HCT116 (cell line): ENCODE data around the gene CYSTM1. TPM values are rescaled to one million over a fixed set of nuclear protein-coding genes. Genes with fewer than 3 reads are reported as not detected.

Experiments used
- ATAC-seq: fragments of 200-7000 bp; cut with Tn5 transposase; 2 replicates; pipeline ENCODE4 v1.9.1; 2020; ENCODE audit warnings: mild to moderate bottlenecking, moderate library complexity
- BruUV-seq: library from RNA; stranded (reverse); fragments of 400-500 nt; replicated peaks from 2 replicates; lab custom pipeline; 2021; lab: Mats Ljungman, UMichigan
- CTCF ChIA-PET: fragments of 300-600 bp; sonication (Branson Sonifier 250); formaldehyde crosslinking; loops from one replicate; lab custom pipeline; 2021; ENCODE audit warnings: antibody characterized with exemption; lab: Charles Lee
- POLR2A ChIA-PET: fragments of 300-600, 350-600 bp; sonication (Branson Sonifier 250); formaldehyde crosslinking; loops from one replicate; lab custom pipeline; 2021; ENCODE audit warnings: antibody characterized with exemption; lab: Charles Lee
- RAD21 ChIA-PET, 2 experiments: fragments of 300-600 bp; sonication (Branson Sonifier 250); formaldehyde crosslinking; loops; one replicate each; lab custom pipeline; 2023; ENCODE audit warnings: low total read pairs in 2 of 2; ENCODE audit not compliant: uncharacterized antibody in 2 of 2, unreplicated experiment in 2 of 2, low non-redundant PET in 1 of 2; lab: Charles Lee
- DNase-seq: peaks from one replicate; pipeline ENCODE4 v3.0.0-alpha.2; 2010; ENCODE audit warnings: low read depth, low spot score
- H2AFZ ChIP-seq: fragments of 200-600 bp; shearing (Covaris generic), sonication (generic); 2 replicates; pipeline ENCODE4 v1.6.1; 2017; ENCODE audit warnings: low read depth, mixed run types, mixed read lengths, antibody characterized with exemption, low read length; ENCODE audit not compliant: poor library complexity, severe bottlenecking
- H3K27ac ChIP-seq: 2 replicates; pipeline ENCODE4 v1.5.1; 2012; ENCODE audit warnings: low read depth, low read length
- H3K27me3 ChIP-seq: fragments of 200-600 bp; sonication (generic); 2 replicates; pipeline ENCODE4 v1.6.1; 2016; ENCODE audit warnings: mixed run types, low read length, mixed read lengths; ENCODE audit not compliant: insufficient read depth
- H3K36me3 ChIP-seq, 2 experiments: fragments of 200-500 bp in 1 of 2; fragments of 200-600 bp in 1 of 2; sonication (Bioruptor generic) in 1 of 2; sonication (generic) in 1 of 2; 2 replicates each; pipeline versions ENCODE4 v1.5.1 to v1.6.1; 2014 to 2016; ENCODE audit warnings: low read length in 2 of 2, inconsistent platforms in 1 of 2, mixed read lengths in 1 of 2, mixed run types in 1 of 2; ENCODE audit not compliant: insufficient read depth in 2 of 2, control insufficient read depth in 1 of 2
- H3K4me1 ChIP-seq, 2 experiments: fragments of 200-600 bp in 1 of 2; sonication (generic) in 1 of 2; 2 replicates each; pipeline versions ENCODE4 v1.5.1 to v1.6.1; 2012 to 2017; ENCODE audit warnings: low read length in 2 of 2, inconsistent platforms in 1 of 2, mild to moderate bottlenecking in 1 of 2, mixed read lengths in 1 of 2, mixed run types in 1 of 2, moderate library complexity in 1 of 2; ENCODE audit not compliant: insufficient read depth in 2 of 2, control insufficient read depth in 1 of 2
- H3K4me2 ChIP-seq: fragments of 200-600 bp; sonication (generic); 2 replicates; pipeline ENCODE4 v1.6.1; 2017; ENCODE audit warnings: mixed run types, low read length, mixed read lengths
- H3K4me3 ChIP-seq, 2 experiments: fragments of 200-600 bp in 1 of 2; sonication (generic) in 1 of 2; replicated peaks in 1 of 2; 2 replicates each; pipeline ENCODE4 v1.5.1; 2011 to 2016; ENCODE audit warnings: low read length in 2 of 2, control low read depth in 1 of 2, low read depth in 1 of 2, mild to moderate bottlenecking in 1 of 2, mixed read lengths in 1 of 2, mixed run types in 1 of 2
- H3K79me2 ChIP-seq: fragments of 200-600 bp; sonication (generic); 2 replicates; pipeline ENCODE4 v1.6.1; 2017; ENCODE audit warnings: mild to moderate bottlenecking, mixed run types, low read length, moderate library complexity, mixed read lengths; ENCODE audit not compliant: insufficient read depth
- H3K9ac ChIP-seq: fragments of 200-600 bp; sonication (generic); 2 replicates; pipeline ENCODE4 v1.6.1; 2016; ENCODE audit warnings: low read length, mixed read lengths
- H3K9me2 ChIP-seq: fragments of 200-600 bp; sonication (generic), shearing (Covaris generic); 2 replicates; pipeline ENCODE4 v1.6.1; 2017; ENCODE audit warnings: mixed run types, mild to moderate bottlenecking, moderate library complexity; ENCODE audit not compliant: insufficient read depth
- H3K9me3 ChIP-seq, 2 experiments: fragments of 200-500 bp in 1 of 2; fragments of 200-600 bp in 1 of 2; sonication (Bioruptor generic) in 1 of 2; sonication (generic) in 1 of 2; 2 replicates each; pipeline ENCODE4 v1.6.1; 2014 to 2017; ENCODE audit warnings: low read length in 2 of 2, mixed read lengths in 2 of 2, inconsistent platforms in 1 of 2, low read depth in 1 of 2, mild to moderate bottlenecking in 1 of 2, mixed run types in 1 of 2, moderate library complexity in 1 of 2; ENCODE audit not compliant: control insufficient read depth in 1 of 2, insufficient read depth in 1 of 2
- H4K20me1 ChIP-seq: fragments of 200-600 bp; sonication (generic), shearing (Covaris generic); 2 replicates; pipeline ENCODE4 v1.6.1; 2017; ENCODE audit warnings: mixed run types, mild to moderate bottlenecking, moderate library complexity; ENCODE audit not compliant: insufficient read depth
- CBX3 ChIP-seq: IDR thresholded peaks from 2 replicates; pipeline ENCODE4 v1.6.1; 2012; ENCODE audit warnings: low read depth
- CTCF ChIP-seq, 3 experiments: fragments of 200-600 bp in 1 of 3; sonication (generic) in 1 of 3; IDR thresholded peaks in 2 of 3; conservative IDR thresholded peaks in 1 of 3; 2 replicates each; pipeline ENCODE4 v1.5.1; 2012 to 2017; ENCODE audit warnings: low read depth in 2 of 3, low read length in 2 of 3, antibody characterized with exemption in 1 of 3, borderline replicate concordance in 1 of 3, control low read depth in 1 of 3, mild to moderate bottlenecking in 1 of 3, mixed read lengths in 1 of 3, mixed run types in 1 of 3, moderate library complexity in 1 of 3; ENCODE audit not compliant: insufficient read depth in 1 of 3
- FOSL1 ChIP-seq: IDR thresholded peaks from 2 replicates; pipeline ENCODE4 v1.6.1; 2012; ENCODE audit warnings: low read depth
- SP1 ChIP-seq: IDR thresholded peaks from 2 replicates; pipeline ENCODE4 v1.6.1; 2012; ENCODE audit warnings: low read depth
- intact Hi-C: fragments of 100-400 bp; cut with micrococcal nuclease; formaldehyde crosslinking; loops from 2 replicates; pipeline ENCODE4 v1.10.0; 2022
- total RNA-seq: library from RNA; stranded (reverse); gene quantifications from one replicate; pipeline ENCODE4 v1.2.1, GENCODE V29; 2021; ENCODE audit not compliant: unreplicated experiment
- TF ChIP-seq, protein P1 (sequence below): IDR thresholded peaks from 2 replicates; pipeline ENCODE4 v1.6.1; 2011; ENCODE audit warnings: mild to moderate bottlenecking, low read length, moderate library complexity; ENCODE audit not compliant: insufficient replicate concordance; ENCODE audit errors: extremely low read depth
- TF ChIP-seq, protein P2 (sequence below): IDR thresholded peaks from 2 replicates; pipeline ENCODE4 v1.6.1; 2012; ENCODE audit warnings: low read depth

CYSTM1 gene
- total RNA-seq, 1 experiment from 2014 or later: 56.0 TPM

DNA sequence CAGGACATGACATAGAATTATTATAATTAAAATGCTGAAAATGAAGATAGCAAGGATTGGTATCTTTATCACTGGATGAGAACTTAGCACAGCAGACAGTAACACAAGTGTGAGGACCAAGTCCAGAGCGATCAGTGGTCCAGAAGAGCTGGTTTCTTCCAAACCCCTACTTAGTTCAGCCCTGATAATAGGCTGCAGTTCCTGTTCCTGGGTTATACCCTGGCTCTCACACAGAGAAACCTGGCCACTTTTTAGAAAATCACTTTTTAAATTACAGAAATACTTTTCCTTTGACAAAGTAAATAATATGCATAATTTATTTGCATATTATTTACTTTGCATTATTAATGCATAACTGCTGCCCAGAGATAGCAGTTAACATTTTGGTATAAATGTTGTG is 40.3 kb downstream of the CYSTM1 start (continued):
- TF ChIP-seq, protein P1, sequence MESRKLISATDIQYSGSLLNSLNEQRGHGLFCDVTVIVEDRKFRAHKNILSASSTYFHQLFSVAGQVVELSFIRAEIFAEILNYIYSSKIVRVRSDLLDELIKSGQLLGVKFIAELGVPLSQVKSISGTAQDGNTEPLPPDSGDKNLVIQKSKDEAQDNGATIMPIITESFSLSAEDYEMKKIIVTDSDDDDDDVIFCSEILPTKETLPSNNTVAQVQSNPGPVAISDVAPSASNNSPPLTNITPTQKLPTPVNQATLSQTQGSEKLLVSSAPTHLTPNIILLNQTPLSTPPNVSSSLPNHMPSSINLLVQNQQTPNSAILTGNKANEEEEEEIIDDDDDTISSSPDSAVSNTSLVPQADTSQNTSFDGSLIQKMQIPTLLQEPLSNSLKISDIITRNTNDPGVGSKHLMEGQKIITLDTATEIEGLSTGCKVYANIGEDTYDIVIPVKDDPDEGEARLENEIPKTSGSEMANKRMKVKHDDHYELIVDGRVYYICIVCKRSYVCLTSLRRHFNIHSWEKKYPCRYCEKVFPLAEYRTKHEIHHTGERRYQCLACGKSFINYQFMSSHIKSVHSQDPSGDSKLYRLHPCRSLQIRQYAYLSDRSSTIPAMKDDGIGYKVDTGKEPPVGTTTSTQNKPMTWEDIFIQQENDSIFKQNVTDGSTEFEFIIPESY: no peak

DNA sequence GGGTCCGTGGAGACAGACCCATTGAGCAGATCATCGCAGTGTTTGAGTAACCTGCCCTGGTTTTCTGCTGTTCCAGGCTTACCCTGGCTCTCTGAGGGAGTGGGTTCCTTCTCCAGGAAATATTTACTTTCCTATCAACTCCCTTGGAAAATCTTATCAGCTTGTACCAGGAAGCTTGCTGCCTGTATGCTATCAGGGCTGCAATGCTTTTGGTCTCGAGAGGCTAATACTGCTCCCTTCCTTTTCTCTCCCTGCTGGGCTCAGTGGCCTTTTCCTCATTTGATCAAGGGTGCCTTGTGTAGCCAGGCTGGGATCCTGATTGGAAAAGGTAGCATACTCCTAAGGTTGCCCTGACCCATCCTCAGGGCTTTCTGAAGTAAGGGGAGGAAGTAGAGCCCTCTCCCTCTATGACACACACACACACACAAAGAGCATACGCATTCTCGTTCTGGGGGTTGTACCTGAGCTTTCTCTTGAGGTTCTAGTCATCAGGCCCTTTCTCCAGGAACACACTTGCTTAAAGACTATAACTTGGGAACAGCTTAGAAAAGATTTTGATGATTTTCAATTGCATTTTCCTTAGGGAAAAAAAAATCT is 41.6 kb downstream of the CYSTM1 start:
- no peak overlapping the region for H2AFZ ChIP-seq
- TF ChIP-seq CTCF (IDR thresholded peaks at IDR 0.05 in 2 of 3, conservative IDR thresholded peaks at IDR 0.05 in 1 of 3; ENCODE audit: borderline replicate concordance in 1 of 3, insufficient read depth in 1 of 3, low read depth in 2 of 3, low read length in 2 of 3): no peak
- TF ChIP-seq, protein P2, sequence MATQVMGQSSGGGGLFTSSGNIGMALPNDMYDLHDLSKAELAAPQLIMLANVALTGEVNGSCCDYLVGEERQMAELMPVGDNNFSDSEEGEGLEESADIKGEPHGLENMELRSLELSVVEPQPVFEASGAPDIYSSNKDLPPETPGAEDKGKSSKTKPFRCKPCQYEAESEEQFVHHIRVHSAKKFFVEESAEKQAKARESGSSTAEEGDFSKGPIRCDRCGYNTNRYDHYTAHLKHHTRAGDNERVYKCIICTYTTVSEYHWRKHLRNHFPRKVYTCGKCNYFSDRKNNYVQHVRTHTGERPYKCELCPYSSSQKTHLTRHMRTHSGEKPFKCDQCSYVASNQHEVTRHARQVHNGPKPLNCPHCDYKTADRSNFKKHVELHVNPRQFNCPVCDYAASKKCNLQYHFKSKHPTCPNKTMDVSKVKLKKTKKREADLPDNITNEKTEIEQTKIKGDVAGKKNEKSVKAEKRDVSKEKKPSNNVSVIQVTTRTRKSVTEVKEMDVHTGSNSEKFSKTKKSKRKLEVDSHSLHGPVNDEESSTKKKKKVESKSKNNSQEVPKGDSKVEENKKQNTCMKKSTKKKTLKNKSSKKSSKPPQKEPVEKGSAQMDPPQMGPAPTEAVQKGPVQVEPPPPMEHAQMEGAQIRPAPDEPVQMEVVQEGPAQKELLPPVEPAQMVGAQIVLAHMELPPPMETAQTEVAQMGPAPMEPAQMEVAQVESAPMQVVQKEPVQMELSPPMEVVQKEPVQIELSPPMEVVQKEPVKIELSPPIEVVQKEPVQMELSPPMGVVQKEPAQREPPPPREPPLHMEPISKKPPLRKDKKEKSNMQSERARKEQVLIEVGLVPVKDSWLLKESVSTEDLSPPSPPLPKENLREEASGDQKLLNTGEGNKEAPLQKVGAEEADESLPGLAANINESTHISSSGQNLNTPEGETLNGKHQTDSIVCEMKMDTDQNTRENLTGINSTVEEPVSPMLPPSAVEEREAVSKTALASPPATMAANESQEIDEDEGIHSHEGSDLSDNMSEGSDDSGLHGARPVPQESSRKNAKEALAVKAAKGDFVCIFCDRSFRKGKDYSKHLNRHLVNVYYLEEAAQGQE: no peak
- TF ChIP-seq SP1: no peak
- no peak for TF ChIP-seq FOSL1
- TF ChIP-seq CBX3: no peak
- POLR2A ChIA-PET: no interaction called here

More for the DNA sequence above, 41.6 kb downstream of the CYSTM1 start:
- Histone ChIP-seq H3K9ac (no peak overlapping the region), H4K20me1 (no peaks in the 10 kb centered on the region), H3K79me2 (no peaks in the 10 kb centered on the region; the same call in 1 of the 2 replicates), H3K4me3 (no peak overlapping the region), H3K27me3 (no peaks in the 10 kb centered on the region), H3K4me2 (peak overlapping the region; percentile 55), H3K4me1 (peaks cover 58 to 63% of the 10 kb centered on the region in 2 experiments), H3K36me3 (no peaks in the 10 kb centered on the region), H3K27ac (no peak overlapping the region), H3K9me3 (no peaks in the 10 kb centered on the region), H3K9me2 (no peaks in the 10 kb centered on the region)
- no peak for DNase-seq
- no TSS peak for BruUV-seq
- RAD21 ChIA-PET: no interaction called here
- CTCF ChIA-PET: interaction anchor here (1.1 to 1.4 kb wide), 2 partner anchors 28 to 47 kb away, joined by 3 to 4 read pairs; no protein-coding TSS in a partner anchor
- no peak for ATAC-seq
- intact Hi-C loops: no loop called here
